Omental fat pad (tissue), 4 donors: ENCODE results near the gene EIF4E2. TPM values are rescaled to one million over a fixed set of nuclear protein-coding genes. Genes with fewer than 3 reads are reported as not detected.

Experiments used
- ATAC-seq: fragments of 150-250 bp; one replicate; pipeline ENCODE4 v1.9.1; 2016; ENCODE audit warnings: mild to moderate bottlenecking, moderate library complexity; ENCODE audit not compliant: low FRiP score
- DNase-seq: peaks from one replicate; pipeline ENCODE4 v3.0.0-alpha.2; 2019; ENCODE audit warnings: low spot score
- CTCF ChIP-seq, 3 donors: fragments of 450-650 bp; IDR thresholded peaks; one replicate each; pipeline ENCODE4 v1.5.1; 2016 to 2017; ENCODE audit warnings: antibody characterized with exemption in 3 of 3, mild to moderate bottlenecking in 3 of 3, moderate library complexity in 2 of 3
- total RNA-seq, 4 donors: library from RNA; depleted of rRNA; stranded (reverse); fragments of >200 nt; gene quantifications; one replicate each; pipeline ENCODE4 v1.1.0, GENCODE V29; 2016

Gene EIF4E2
- total RNA-seq, 4 donors from 2014 or later, result 32.2 to 45.4 (median 37.8) TPM

- TF ChIP-seq CTCF (IDR thresholded peaks at IDR 0.05), result no peak
- ATAC-seq (no peak), DNase-seq (no peak)
These were observed 37.0 kb downstream of the EIF4E2 start for GRCh38 chr2:232587512-232587911.

- DNase-seq (no peak), ATAC-seq (no peak)
- no peak for TF ChIP-seq CTCF (IDR thresholded peaks at IDR 0.05)
These were observed 37.5 kb downstream of the EIF4E2 start for GRCh38 chr2:232588031-232588430.

GRCh38 chr2:232588680-232589585 is 38.4 kb downstream of the EIF4E2 start:
- peak; percentile 84 for ATAC-seq

GRCh38 chr2:232592772-232593395 is 42.4 kb downstream of the EIF4E2 start:
- no peak for DNase-seq
- no peak for TF ChIP-seq CTCF (IDR thresholded peaks at IDR 0.05)
- ATAC-seq, result peak; percentile 78

More at GRCh38 chr2:232588680-232589585, 38.4 kb downstream of the EIF4E2 start:
- DNase-seq, result no peak
- TF ChIP-seq CTCF (IDR thresholded peaks at IDR 0.05), result no peak

GRCh38 chr2:232593982-232594381 is 43.5 kb downstream of the EIF4E2 start:
- no peak for TF ChIP-seq CTCF (IDR thresholded peaks at IDR 0.05)
- ATAC-seq (no peak), DNase-seq (no peak)

- ATAC-seq, result no peak
These were observed 47.0 kb downstream of the EIF4E2 start for GRCh38 chr2:232597362-232598079.

More at GRCh38 chr2:232597362-232598079, 47.0 kb downstream of the EIF4E2 start:
- no peak for DNase-seq
- no peak for TF ChIP-seq CTCF (IDR thresholded peaks at IDR 0.05)
